Tongue (tissue), 2 donors: ENCODE results near the gene PRR23E. TPM values are rescaled to one million over a fixed set of nuclear protein-coding genes. Genes with fewer than 3 reads are reported as not detected.

Source experiments
- DNase-seq: peaks from one replicate; pipeline ENCODE4 v3.0.0-alpha.2; 2015
- total RNA-seq: library from RNA; depleted of rRNA; stranded (reverse); fragments of >200 nt; gene quantifications from one replicate; pipeline ENCODE4 v1.2.3, GENCODE V29; 2014

Gene PRR23E
- total RNA-seq, 1 donor from 2014 or later = not detected

- no peak for DNase-seq
Observed at GRCh38 chr3:127165036-127165435, 27.9 kb upstream of the PRR23E start.

- DNase-seq = no peak
Observed at GRCh38 chr3:127165694-127166485, 27.0 kb upstream of the PRR23E start.

- no peak for DNase-seq
Observed at GRCh38 chr3:127166501-127167065, 26.3 kb upstream of the PRR23E start.

GRCh38 chr3:127167315-127168043 lies 25.5 kb upstream of the PRR23E start:
- no peak for DNase-seq

- DNase-seq = peak; percentile 81
Observed at GRCh38 chr3:127168271-127168670, 24.7 kb upstream of the PRR23E start.

- DNase-seq = peak; percentile 56
Observed at GRCh38 chr3:127170814-127171213, 22.1 kb upstream of the PRR23E start.

- DNase-seq = no peak
Observed at GRCh38 chr3:127171320-127171719, 21.6 kb upstream of the PRR23E start.

GRCh38 chr3:127171721-127172120 lies 21.2 kb upstream of the PRR23E start:
- no peak for DNase-seq

- no peak for DNase-seq
Observed at GRCh38 chr3:127172211-127172610, 20.7 kb upstream of the PRR23E start.

- DNase-seq = peak; percentile 87
Observed at GRCh38 chr3:127172781-127173515, 20.0 kb upstream of the PRR23E start.

- DNase-seq = no peak
Observed at GRCh38 chr3:127173516-127174166, 19.3 kb upstream of the PRR23E start.

GRCh38 chr3:127174284-127174683 lies 18.6 kb upstream of the PRR23E start:
- DNase-seq = no peak

- DNase-seq = no peak
Observed at GRCh38 chr3:127174715-127175140, 18.2 kb upstream of the PRR23E start.

- no peak for DNase-seq
Observed at GRCh38 chr3:127175272-127175671, 17.7 kb upstream of the PRR23E start.

- DNase-seq = no peak
Observed at GRCh38 chr3:127177226-127177625, 15.7 kb upstream of the PRR23E start.

GRCh38 chr3:127180859-127181258 lies 12.1 kb upstream of the PRR23E start:
- no peak for DNase-seq

- no peak for DNase-seq
Observed at GRCh38 chr3:127182431-127182830, 10.5 kb upstream of the PRR23E start.

GRCh38 chr3:127182848-127183714 lies 9.8 kb upstream of the PRR23E start:
- DNase-seq = no peak

- no peak for DNase-seq
Observed at GRCh38 chr3:127183931-127184869, 8.7 kb upstream of the PRR23E start.

- DNase-seq = no peak
Observed at GRCh38 chr3:127184870-127185216, 8.1 kb upstream of the PRR23E start.
